Smooth muscle cell (in vitro differentiated cells): ENCODE data around the gene JHY. TPM values are rescaled to one million over a fixed set of nuclear protein-coding genes. Genes with fewer than 3 reads are reported as not detected.

Experiments
- DNase-seq: peaks from one replicate; lab custom pipeline; 2025; ENCODE audit not compliant: unreplicated experiment; lab: John Stamatoyannopoulos, UW
- H2AFZ ChIP-seq: fragments of 200-600 bp; sonication (generic); 2 replicates; pipeline ENCODE4 v1.6.0; 2016; ENCODE audit warnings: antibody characterized with exemption, low read depth, mild to moderate bottlenecking
- H3F3A ChIP-seq: fragments of 200-600 bp; sonication (generic); 2 replicates; pipeline ENCODE4 v1.6.0; 2017; ENCODE audit warnings: antibody characterized with exemption, low read depth
- H3K27ac ChIP-seq: fragments of 200-600 bp; sonication (generic); 2 replicates; pipeline ENCODE4 v1.5.1; 2016; ENCODE audit warnings: low read depth, mild to moderate bottlenecking
- H3K27me3 ChIP-seq: fragments of 200-600 bp; sonication (generic); 2 replicates; pipeline ENCODE4 v1.6.1; 2016; ENCODE audit warnings: low read depth, mild to moderate bottlenecking
- H3K36me3 ChIP-seq: fragments of 200-600 bp; sonication (generic); 2 replicates; pipeline ENCODE4 v1.5.1; 2016; ENCODE audit warnings: low read depth
- H3K4me1 ChIP-seq: fragments of 200-600 bp; sonication (generic); 2 replicates; pipeline ENCODE4 v1.5.1; 2016; ENCODE audit warnings: low read depth
- H3K4me2 ChIP-seq: fragments of 200-600 bp; sonication (generic); 2 replicates; pipeline ENCODE4 v1.6.0; 2016; ENCODE audit warnings: mild to moderate bottlenecking
- H3K4me3 ChIP-seq: fragments of 200-600 bp; sonication (generic); 2 replicates; pipeline ENCODE4 v1.5.1; 2016; ENCODE audit warnings: mild to moderate bottlenecking
- H3K79me2 ChIP-seq: fragments of 200-600 bp; sonication (generic); 2 replicates; pipeline ENCODE4 v1.6.0; 2016; ENCODE audit warnings: low read depth, mild to moderate bottlenecking
- H3K9ac ChIP-seq: fragments of 200-600 bp; sonication (generic); 2 replicates; pipeline ENCODE4 v1.6.0; 2016; ENCODE audit warnings: low read depth
- H3K9me3 ChIP-seq: fragments of 200-600 bp; sonication (generic); replicated peaks from 2 replicates; pipeline ENCODE4 v1.5.1; 2016; ENCODE audit warnings: low read depth
- H4K20me1 ChIP-seq: fragments of 200-600 bp; sonication (generic); 2 replicates; pipeline ENCODE4 v1.6.0; 2016; ENCODE audit warnings: low read depth
- CTCF ChIP-seq: fragments of 200-600 bp; sonication (generic); IDR thresholded peaks from 2 replicates; pipeline ENCODE4 v1.5.1; 2017; ENCODE audit warnings: borderline replicate concordance, mild to moderate bottlenecking, antibody characterized with exemption; ENCODE audit not compliant: insufficient read depth, poor library complexity, severe bottlenecking
- WGBS: methylation state at CpG from one replicate; pipeline ENCODE4 v1.1.7; 2016; ENCODE audit warnings: low lambda C conversion rate; 5-methylcytosine and 5-hydroxymethylcytosine counted together
- polyA plus RNA-seq: library from polyadenylated mRNA; unstranded; fragments of >200 nt; fragmentation: Nextera tagmentation; extraction: Ambion mirVana; gene quantifications from 2 replicates; pipeline ENCODE4 v1.2.1, GENCODE V29; 2016
- total RNA-seq: library from RNA; depleted of rRNA; stranded (reverse); fragments of >200 nt; gene quantifications from 2 replicates; pipeline ENCODE4 v1.2.3, GENCODE V29; 2014

The JHY gene
- total and polyA plus RNA-seq, 2 experiments from 2014 or later, result 3.7 to 4.6 TPM

- no peaks in the 10 kb centered on the region for H3K9me3 ChIP-seq
- WGBS, result 89% methylated on average over 6 of the region's 6 CpGs
- H3K9ac ChIP-seq, result no peak overlapping the region
- H3F3A ChIP-seq, result no peaks in the 10 kb centered on the region
- no peak overlapping the region for H3K4me3 ChIP-seq
- H4K20me1 ChIP-seq, result no peaks in the 10 kb centered on the region
- H2AFZ ChIP-seq, result no peak overlapping the region
- no peak overlapping the region for H3K4me2 ChIP-seq
- DNase-seq, result no peak
- no peaks in the 10 kb centered on the region for H3K36me3 ChIP-seq
- TF ChIP-seq CTCF, result no peak
- no peaks in the 10 kb centered on the region for H3K27me3 ChIP-seq
- H3K79me2 ChIP-seq, result no peaks in the 10 kb centered on the region
- no peaks in the 10 kb centered on the region for H3K4me1 ChIP-seq
- H3K27ac ChIP-seq, result no peak overlapping the region
Measured at GRCh38 chr11:122869622-122870021, 12.9 kb upstream of the JHY start.

- 82% methylated on average over 4 of the region's 4 CpGs for WGBS
- no peaks in the 10 kb centered on the region for H3F3A ChIP-seq
- H4K20me1 ChIP-seq, result no peaks in the 10 kb centered on the region
- H3K4me2 ChIP-seq, result no peak overlapping the region
- no peaks in the 10 kb centered on the region for H3K27me3 ChIP-seq
- no peak for TF ChIP-seq CTCF
- no peak overlapping the region for H3K4me3 ChIP-seq
- no peaks in the 10 kb centered on the region for H3K9me3 ChIP-seq
- H3K4me1 ChIP-seq, result no peaks in the 10 kb centered on the region
- no peaks in the 10 kb centered on the region for H3K36me3 ChIP-seq
- no peak overlapping the region for H3K9ac ChIP-seq
- H3K79me2 ChIP-seq, result no peaks in the 10 kb centered on the region
- no peak overlapping the region for H2AFZ ChIP-seq
- no peak overlapping the region for H3K27ac ChIP-seq
- no peak for DNase-seq
Measured at GRCh38 chr11:122871302-122871701, 11.3 kb upstream of the JHY start.

- no peak overlapping the region for H2AFZ ChIP-seq
- H3K4me1 ChIP-seq, result no peaks in the 10 kb centered on the region
- no peak overlapping the region for H3K27ac ChIP-seq
- H3K4me3 ChIP-seq, result no peak overlapping the region
- no peaks in the 10 kb centered on the region for H4K20me1 ChIP-seq
- H3K36me3 ChIP-seq, result no peaks in the 10 kb centered on the region
- no peak overlapping the region for H3K4me2 ChIP-seq
- no peaks in the 10 kb centered on the region for H3K27me3 ChIP-seq
- no peak for TF ChIP-seq CTCF
- WGBS, result 61% methylated on average over 3 of the region's 3 CpGs
- no peak for DNase-seq
- no peaks in the 10 kb centered on the region for H3K9me3 ChIP-seq
- H3K9ac ChIP-seq, result no peak overlapping the region
- no peaks in the 10 kb centered on the region for H3K79me2 ChIP-seq
- H3F3A ChIP-seq, result no peaks in the 10 kb centered on the region
Measured at GRCh38 chr11:122872046-122872445, 10.5 kb upstream of the JHY start.

GRCh38 chr11:122874991-122875390 lies 7.6 kb upstream of the JHY start:
- Histone ChIP-seq H3K4me2 (no peak overlapping the region), H3K36me3 (no peaks in the 10 kb centered on the region), H3K27ac (no peak overlapping the region), H3K4me1 (no peaks in the 10 kb centered on the region), H4K20me1 (no peaks in the 10 kb centered on the region), H2AFZ (no peak overlapping the region), H3K9ac (no peak overlapping the region), H3K9me3 (no peaks in the 10 kb centered on the region), H3K4me3 (no peak overlapping the region), H3F3A (no peaks in the 10 kb centered on the region), H3K27me3 (peaks cover 17% of the 10 kb centered on the region), H3K79me2 (no peaks in the 10 kb centered on the region)
- TF ChIP-seq CTCF, result no peak
- WGBS, result 93% methylated on average over 7 of the region's 7 CpGs
- no peak for DNase-seq
